GM23248 (cell line): ENCODE results near the gene ATG5.

ENCODE experiments used
- EZH2 ChIP-seq: fragments of 200-600 bp; sonication (generic); IDR thresholded peaks from 2 replicates; pipeline ENCODE4 v1.6.1; 2018; ENCODE audit warnings: antibody characterized with exemption, mild to moderate bottlenecking; ENCODE audit not compliant: insufficient read depth, poor library complexity, severe bottlenecking
- EZH2phosphoT487 ChIP-seq: fragments of 200-600 bp; sonication (generic); IDR thresholded peaks from 2 replicates; pipeline ENCODE4 v1.6.1; 2018; ENCODE audit warnings: antibody characterized with exemption, moderate library complexity, mild to moderate bottlenecking, low read depth; ENCODE audit not compliant: insufficient read depth

GRCh38 chr6:106173124-106173879, 152.3 kb downstream of the ATG5 start:
- TF ChIP-seq EZH2 (no peak), EZH2phosphoT487 (no peak)
